MM.1S (cell line): ENCODE measurements around the gene KCTD7.
"Not testable (repeated sequence)": the region's sequence is repeated elsewhere in the genome, so short reads cannot be mapped to it uniquely, and the experiment has no call there.

Source experiments
- DNase-seq: peaks from one replicate; pipeline ENCODE4 v3.0.0-alpha.2; 2015
- H2AFZ ChIP-seq: fragments of 300-600 bp; sonication (generic); 2 replicates; pipeline ENCODE4 v1.6.0; 2016; ENCODE audit warnings: antibody characterized with exemption, low read length
- H3F3A ChIP-seq: fragments of 300-600 bp; sonication (generic); 2 replicates; pipeline ENCODE4 v1.6.1; 2016; ENCODE audit warnings: mild to moderate bottlenecking, antibody characterized with exemption, low read length, moderate library complexity, mixed read lengths; ENCODE audit not compliant: insufficient read depth
- H3K27ac ChIP-seq: fragments of 300-600 bp; sonication (generic); 2 replicates; pipeline ENCODE4 v1.5.1; 2016; ENCODE audit warnings: mild to moderate bottlenecking, low read length
- H3K27me3 ChIP-seq: fragments of 300-600 bp; sonication (generic); replicated peaks from 2 replicates; pipeline ENCODE4 v1.6.0; 2016; ENCODE audit warnings: low read length; ENCODE audit not compliant: insufficient read depth
- H3K36me3 ChIP-seq: fragments of 300-600 bp; sonication (generic); replicated peaks from 2 replicates; pipeline ENCODE4 v1.6.1; 2016; ENCODE audit warnings: mild to moderate bottlenecking, low read length, mixed read lengths; ENCODE audit not compliant: insufficient read depth
- H3K4me1 ChIP-seq: fragments of 300-600 bp; sonication (generic); 2 replicates; pipeline ENCODE4 v1.6.1; 2016; ENCODE audit warnings: low read length, mixed read lengths
- H3K4me2 ChIP-seq: fragments of 300-600 bp; sonication (generic); 2 replicates; pipeline ENCODE4 v1.6.0; 2016; ENCODE audit warnings: low read depth, low read length
- H3K4me3 ChIP-seq: fragments of 300-600 bp; sonication (generic); 2 replicates; pipeline ENCODE4 v1.5.1; 2016; ENCODE audit warnings: low read length, mixed read lengths
- H3K79me2 ChIP-seq: fragments of 300-600 bp; sonication (generic); 2 replicates; pipeline ENCODE4 v1.6.1; 2016; ENCODE audit warnings: mixed run types, low read length, mixed read lengths
- H3K9ac ChIP-seq: fragments of 300-600 bp; sonication (generic); 2 replicates; pipeline ENCODE4 v1.6.1; 2016; ENCODE audit warnings: low read length, mixed read lengths
- H3K9me2 ChIP-seq: fragments of 300-600 bp; sonication (generic); replicated peaks from 2 replicates; pipeline ENCODE4 v1.6.1; 2016; ENCODE audit warnings: mild to moderate bottlenecking, low read length, mixed read lengths; ENCODE audit not compliant: insufficient read depth
- H3K9me3 ChIP-seq: fragments of 300-600 bp; sonication (generic); replicated peaks from 2 replicates; pipeline ENCODE4 v1.6.1; 2016; ENCODE audit warnings: mild to moderate bottlenecking, low read length, mixed read lengths; ENCODE audit not compliant: insufficient read depth
- H4K20me1 ChIP-seq: fragments of 300-600 bp; sonication (generic); 2 replicates; pipeline ENCODE4 v1.6.1; 2016; ENCODE audit warnings: mild to moderate bottlenecking, low read length, moderate library complexity, mixed read lengths; ENCODE audit not compliant: insufficient read depth
- CTCF ChIP-seq: fragments of 300-600 bp; sonication (generic); IDR thresholded peaks from 2 replicates; pipeline ENCODE4 v1.5.1; 2016; ENCODE audit warnings: antibody characterized with exemption, low read length, mixed read lengths
- EZH2 ChIP-seq: fragments of 300-600 bp; sonication (generic); optimal IDR thresholded peaks from 2 replicates; pipeline ENCODE3; 2017; ENCODE audit warnings: low read depth, mild to moderate bottlenecking, antibody characterized with exemption, low read length, mixed read lengths
- EZH2phosphoT487 ChIP-seq: fragments of 300-600 bp; sonication (generic); IDR thresholded peaks from 2 replicates; pipeline ENCODE4 v1.6.1; 2018; ENCODE audit warnings: antibody characterized with exemption, low read length

The KCTD7 gene

DNA sequence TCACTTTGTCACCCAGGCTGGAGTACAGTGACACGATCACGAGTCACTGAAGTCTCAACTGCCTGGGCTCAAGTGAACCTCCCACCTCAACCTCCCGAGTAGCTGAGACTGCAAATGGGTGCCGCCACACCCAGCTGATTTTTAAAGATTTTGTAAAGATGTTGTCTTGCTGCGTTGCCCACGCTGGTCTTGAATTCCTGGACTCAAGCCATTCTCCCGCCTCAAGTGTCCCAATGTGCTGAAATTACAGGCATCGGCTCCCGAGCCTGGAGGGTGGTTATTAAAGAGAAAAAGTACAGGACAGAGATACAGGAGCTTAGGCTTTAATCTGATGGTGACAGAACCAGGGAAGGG lies 55.1 kb downstream of the KCTD7 start:
- Histone ChIP-seq H4K20me1 (no peaks in the 10 kb centered on the region), H2AFZ (no peak overlapping the region), H3F3A (peaks cover 3% of the 10 kb centered on the region), H3K79me2 (peaks cover 9% of the 10 kb centered on the region; the same call in 1 of the 2 replicates), H3K4me1 (no peaks in the 10 kb centered on the region), H3K27ac (no peak overlapping the region), H3K9me2 (no peaks in the 10 kb centered on the region), H3K9me3 (no peaks in the 10 kb centered on the region), H3K36me3 (no peaks in the 10 kb centered on the region), H3K4me2 (no peak overlapping the region), H3K9ac (no peak overlapping the region), H3K27me3 (no peaks in the 10 kb centered on the region), H3K4me3 (no peak overlapping the region)
- DNase-seq, result no peak
- no peak for TF ChIP-seq EZH2phosphoT487
- TF ChIP-seq CTCF, result no peak

DNA sequence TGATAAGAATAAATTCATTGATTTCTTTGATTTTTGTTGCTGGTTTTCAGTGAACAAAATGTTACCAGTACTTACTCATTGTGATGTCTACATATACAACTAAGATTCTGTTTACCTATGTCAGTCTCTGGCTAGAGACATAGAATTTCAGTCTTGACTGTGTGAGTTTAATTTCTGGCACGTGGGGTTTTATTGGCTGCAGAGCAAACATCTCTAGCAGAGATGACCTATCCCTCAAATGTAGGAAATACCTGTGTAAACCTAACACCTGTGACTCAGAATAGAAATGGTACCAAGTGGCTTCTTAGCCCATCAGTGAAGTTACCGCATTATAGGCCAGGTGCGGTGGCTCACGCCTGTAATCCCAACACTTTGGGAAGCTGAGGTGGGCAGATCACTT lies 57.0 kb downstream of the KCTD7 start:
- H3K4me1 ChIP-seq, H3K9ac ChIP-seq, H3K36me3 ChIP-seq, H3K79me2 ChIP-seq, DNase-seq, H3K27me3 ChIP-seq, H3K9me3 ChIP-seq, H3K4me3 ChIP-seq, H3K9me2 ChIP-seq, H3F3A ChIP-seq, H3K4me2 ChIP-seq, H2AFZ ChIP-seq, H4K20me1 ChIP-seq, H3K27ac ChIP-seq: not testable (repeated sequence)

GRCh38 chr7:66687186-66687585 lies 58.5 kb downstream of the KCTD7 start:
- H3K9ac ChIP-seq, result no peak overlapping the region
- DNase-seq, result no peak
- H3K9me3 ChIP-seq, result no peaks in the 10 kb centered on the region
- no peaks in the 10 kb centered on the region for H3K9me2 ChIP-seq
- H3K27me3 ChIP-seq, result no peaks in the 10 kb centered on the region
- no peak overlapping the region for H3K4me3 ChIP-seq
- no peaks in the 10 kb centered on the region for H3F3A ChIP-seq
- H4K20me1 ChIP-seq, result no peaks in the 10 kb centered on the region
- H3K4me1 ChIP-seq, result no peaks in the 10 kb centered on the region
- H3K27ac ChIP-seq, result no peak overlapping the region
- H3K36me3 ChIP-seq, result no peaks in the 10 kb centered on the region
- TF ChIP-seq EZH2phosphoT487 (no peak), EZH2 (no peak), CTCF (no peak)
- no peak overlapping the region for H3K4me2 ChIP-seq
- no peak overlapping the region for H2AFZ ChIP-seq
- H3K79me2 ChIP-seq, result peaks cover 3% of the 10 kb centered on the region; the same call in 1 of the 2 replicates

DNA sequence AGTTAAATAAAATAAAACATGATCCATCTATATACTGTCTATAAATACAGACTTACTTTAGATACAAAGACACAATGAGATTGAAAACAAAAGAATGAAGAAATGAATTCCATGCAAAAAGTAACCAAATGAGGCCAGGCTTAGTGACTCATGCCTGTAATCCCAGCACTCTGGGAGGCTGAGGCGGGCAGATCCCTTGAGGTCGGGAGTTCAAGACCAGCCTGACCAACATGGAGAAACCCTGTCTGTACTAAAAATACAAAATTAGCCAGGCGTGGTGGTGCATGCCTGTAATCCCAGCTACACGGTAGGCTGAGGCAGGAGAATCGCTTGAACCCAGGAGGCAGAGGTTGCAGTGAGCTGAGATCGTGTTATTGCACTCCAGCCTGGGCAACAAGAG lies 59.0 kb downstream of the KCTD7 start:
- H4K20me1 ChIP-seq, H3K36me3 ChIP-seq, H3K9ac ChIP-seq, H3K4me1 ChIP-seq, H3K4me3 ChIP-seq, H3K9me3 ChIP-seq, H3F3A ChIP-seq, DNase-seq, H3K4me2 ChIP-seq, H3K27ac ChIP-seq, H3K79me2 ChIP-seq, H3K27me3 ChIP-seq, H2AFZ ChIP-seq, H3K9me2 ChIP-seq: not testable (repeated sequence)
